Fibroblast of upper back skin (primary cell): ENCODE data around the gene ANKRD34C.

ENCODE experiments used
- DNase-seq: peaks from one replicate; pipeline ENCODE4 v3.0.0-alpha.2; 2013

Gene ANKRD34C

GRCh38 chr15:79282371-79283251 is at the start of gene ANKRD34C:
ANKRD34C (plus strand) TSS chr15:79282722; CDS start chr15:79293285, 10,563 bp downstream.
- no peak for DNase-seq

GRCh38 chr15:79233236-79233635 is 49.3 kb upstream of the ANKRD34C start:
- no peak for DNase-seq

DNA sequence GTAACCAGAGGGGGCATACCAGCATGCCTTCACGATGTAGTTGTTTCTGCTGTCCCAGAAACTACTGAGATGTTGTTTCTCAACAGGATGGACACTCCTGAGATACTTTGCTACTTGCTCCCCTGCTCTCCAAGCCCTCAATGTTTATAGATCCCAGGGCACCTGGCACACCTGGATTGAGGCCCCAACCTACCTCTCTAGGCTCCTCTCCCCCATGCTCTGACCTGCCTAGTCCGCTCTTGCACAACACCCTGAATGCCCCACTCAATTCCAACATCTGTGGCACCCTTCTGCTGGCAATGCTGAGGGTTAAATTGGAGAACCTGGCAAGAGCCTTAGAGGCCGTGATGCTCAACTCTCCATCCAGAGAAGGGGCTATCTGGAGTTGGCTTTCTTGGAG is 42.5 kb upstream of the ANKRD34C start:
- DNase-seq, result no peak

- DNase-seq, result peak; percentile 1
These were observed 38.8 kb upstream of the ANKRD34C start for GRCh38 chr15:79243723-79244122.

- DNase-seq, result no peak
These were observed 37.6 kb upstream of the ANKRD34C start for GRCh38 chr15:79244876-79245275.

DNA sequence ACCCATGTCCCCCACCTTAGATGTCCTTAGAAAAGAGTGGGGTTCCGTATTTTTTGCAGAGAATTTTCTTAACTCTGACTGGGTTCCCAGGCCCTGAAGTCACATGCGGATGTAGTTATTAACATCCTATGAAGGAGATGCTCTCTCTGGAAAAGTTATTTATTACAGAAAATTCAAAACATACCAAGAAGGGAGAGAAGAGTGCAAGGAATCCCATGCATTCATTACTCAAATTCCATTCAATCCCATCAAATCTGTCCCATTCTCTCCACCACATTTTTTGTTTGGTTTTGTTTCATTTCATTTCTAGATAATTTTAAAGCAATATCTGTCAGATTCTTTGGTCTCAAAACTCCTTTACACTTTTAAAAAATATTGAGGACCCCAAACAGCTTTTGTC is 34.3 kb upstream of the ANKRD34C start:
- peak; percentile 1 for DNase-seq

DNA sequence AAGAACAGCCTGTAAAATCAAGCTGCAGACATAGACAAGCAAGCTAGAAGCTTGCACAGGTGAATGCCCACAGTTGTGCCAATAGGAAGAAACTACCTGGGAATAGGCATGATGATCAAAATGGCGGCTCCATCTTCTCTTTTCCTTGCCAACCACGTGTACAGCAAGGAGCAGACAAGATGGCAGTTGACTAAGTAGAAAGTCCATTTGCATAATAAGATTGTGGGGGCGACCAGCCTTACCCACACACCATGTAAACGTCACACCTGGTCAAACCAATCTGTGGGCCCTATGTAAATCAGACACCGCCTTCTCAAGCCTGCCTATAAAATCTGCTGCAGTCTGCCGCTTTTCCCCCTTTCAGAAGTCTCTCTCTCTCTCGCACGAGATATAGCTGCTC is 25.1 kb upstream of the ANKRD34C start:
- DNase-seq, result no peak

- no peak for DNase-seq
These were observed 20.7 kb upstream of the ANKRD34C start for GRCh38 chr15:79261836-79262235.

DNA sequence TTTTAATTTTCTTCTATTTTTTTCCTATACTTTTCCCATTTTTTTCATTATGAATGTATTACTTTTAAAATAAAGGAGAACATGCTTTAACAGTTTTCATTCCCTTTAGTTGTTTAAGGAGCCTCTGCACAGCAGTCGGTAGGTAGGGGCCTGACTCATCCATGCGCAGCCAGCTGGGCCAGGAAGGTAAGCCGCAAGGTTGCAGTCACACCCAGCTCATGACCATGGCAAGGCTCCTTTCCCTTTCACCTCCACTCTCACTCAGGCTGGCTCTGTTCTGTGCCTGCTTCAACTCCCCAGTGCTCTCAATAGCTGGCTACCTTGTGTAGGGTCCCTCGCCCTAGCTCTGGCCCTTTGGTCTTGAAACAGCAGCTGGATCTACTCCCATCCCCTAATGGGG is 17.4 kb upstream of the ANKRD34C start:
- DNase-seq, result no peak

- DNase-seq, result no peak
These were observed 16.4 kb upstream of the ANKRD34C start for GRCh38 chr15:79265987-79266579.

- DNase-seq, result peak; percentile 40
These were observed 928 bp downstream of the ANKRD34C start for GRCh38 chr15:79283252-79284048.

- DNase-seq, result no peak
These were observed 8.2 kb downstream of the ANKRD34C start for GRCh38 chr15:79290642-79291275.

- DNase-seq, result no peak
These were observed 9.5 kb downstream of the ANKRD34C start for GRCh38 chr15:79292011-79292410.

DNA sequence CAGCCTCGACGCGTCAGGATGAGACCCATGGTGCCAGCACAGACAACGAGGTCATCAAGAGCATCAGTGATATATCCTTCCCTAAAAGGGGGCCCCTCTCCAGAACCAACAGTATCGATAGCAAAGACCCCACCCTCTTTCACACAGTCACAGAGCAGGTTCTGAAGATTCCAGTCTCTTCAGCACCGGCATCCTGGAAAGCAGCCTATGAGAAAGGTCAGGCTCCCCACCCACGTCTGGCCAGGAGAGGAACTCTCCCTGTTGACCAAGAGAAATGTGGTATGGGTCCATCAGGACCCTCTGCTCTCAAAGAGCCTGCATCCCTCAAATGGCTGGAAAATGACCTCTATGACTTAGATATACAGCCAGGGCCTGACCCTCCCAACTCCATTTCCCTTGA is 11.6 kb downstream of the ANKRD34C start:
- DNase-seq, result no peak

DNA sequence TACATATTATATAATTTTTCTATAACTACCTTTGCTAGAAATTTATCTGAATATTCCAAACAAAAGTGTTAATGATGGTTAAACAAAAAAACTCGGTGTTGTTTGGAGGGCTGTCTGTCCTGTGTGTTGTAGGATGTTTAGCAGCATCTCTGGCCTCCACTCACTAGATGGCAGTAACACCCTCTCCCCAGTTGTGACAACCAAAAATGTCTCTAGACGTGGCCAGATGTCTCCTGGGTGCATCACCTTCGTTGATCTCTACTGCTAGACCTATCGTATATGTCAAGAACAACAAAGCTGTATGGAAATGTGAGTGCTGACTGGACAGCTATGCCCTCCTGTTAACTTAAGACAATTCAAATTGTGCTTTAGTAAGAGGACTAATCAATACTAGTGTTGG is 14.1 kb downstream of the ANKRD34C start:
- no peak for DNase-seq

DNA sequence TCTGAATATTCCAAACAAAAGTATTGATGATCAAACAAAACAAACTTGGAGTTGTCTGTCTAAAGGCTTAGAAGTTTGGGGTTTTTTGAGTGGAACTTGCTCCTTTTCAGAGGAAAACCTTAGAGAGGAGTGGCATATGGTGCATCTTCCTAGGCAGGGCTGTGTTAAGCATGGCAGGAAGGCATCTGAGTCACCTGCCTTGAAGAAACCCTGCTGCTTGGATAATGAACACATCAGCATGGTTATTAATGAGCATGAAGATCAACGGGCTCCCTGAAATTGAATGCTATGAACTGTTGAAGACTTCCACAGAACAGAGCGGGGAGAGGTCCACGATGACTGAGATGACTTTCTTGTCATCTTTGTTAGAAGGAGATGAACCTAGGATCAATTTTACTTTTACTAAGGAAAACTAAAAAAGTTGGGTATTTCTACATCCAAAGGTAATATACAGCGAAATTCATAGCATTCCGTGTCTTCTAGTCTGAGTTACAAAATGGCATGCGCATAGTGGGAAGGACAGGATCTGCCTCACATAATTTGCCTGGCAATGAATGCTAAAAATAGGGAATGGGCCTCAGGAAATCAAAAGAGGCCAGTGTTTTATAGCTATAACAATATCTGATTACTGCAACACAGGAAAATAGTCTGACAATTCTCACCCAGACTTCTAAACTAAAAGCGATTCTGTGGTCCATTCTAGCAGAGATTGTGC is 16.8 kb downstream of the ANKRD34C start:
- no peak for DNase-seq

DNA sequence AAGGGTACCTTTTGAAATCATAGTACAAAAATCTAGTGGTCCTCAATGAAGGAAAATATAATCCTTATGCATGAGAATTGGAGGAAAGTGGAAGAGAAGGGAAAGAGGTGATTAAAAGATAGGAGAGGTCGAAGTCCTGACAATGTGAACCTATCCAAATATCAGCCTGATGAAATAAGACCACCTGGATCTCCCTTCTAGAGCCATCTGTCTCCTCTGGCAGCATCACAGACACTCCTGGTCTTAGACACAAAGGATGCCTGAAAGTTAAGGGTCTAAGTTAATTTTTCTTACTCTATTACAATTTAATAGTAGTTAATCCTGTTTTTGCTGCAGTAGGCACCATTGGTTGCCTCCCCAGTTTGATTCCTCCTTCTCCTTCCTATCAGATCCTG is 17.3 kb downstream of the ANKRD34C start:
- no peak for DNase-seq

DNA sequence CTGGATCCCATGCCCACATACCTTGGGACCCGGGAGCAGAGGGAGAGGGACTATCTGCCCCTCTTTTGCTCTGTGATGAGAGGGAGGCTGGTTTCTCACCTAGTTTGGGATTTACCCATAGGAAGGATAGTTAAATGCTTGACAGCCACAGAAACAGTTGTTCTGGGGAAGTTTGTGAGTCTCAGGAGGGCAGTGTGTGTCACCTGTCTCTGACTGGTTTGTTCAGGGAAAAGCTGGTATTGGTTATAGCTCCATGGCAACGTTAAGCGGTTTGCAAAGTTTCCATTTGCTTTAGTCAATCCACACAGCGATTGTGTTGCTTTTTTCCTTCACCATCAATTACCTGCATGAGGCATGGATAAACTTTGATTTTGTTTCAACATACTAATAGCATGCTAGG is 24.7 kb downstream of the ANKRD34C start:
- no peak for DNase-seq

DNA sequence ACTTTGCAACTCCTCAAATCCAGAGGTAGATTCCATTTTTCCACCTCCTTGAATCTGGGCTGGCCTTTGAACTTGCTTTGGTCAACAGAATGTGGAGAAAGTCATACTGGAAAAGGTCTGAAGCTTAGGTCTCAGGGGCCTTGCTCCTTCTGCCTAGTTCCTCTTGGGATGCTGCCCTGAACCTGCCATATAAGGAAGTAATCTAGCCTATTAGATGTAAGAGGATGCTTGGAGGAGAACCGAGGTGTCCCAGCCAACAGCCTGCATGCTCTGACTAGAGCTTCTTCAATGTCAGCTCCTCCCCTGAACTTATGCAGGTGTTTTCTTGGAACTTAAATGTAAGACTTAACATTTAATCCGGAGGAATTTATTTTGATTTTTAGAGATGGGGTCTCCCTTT is 26.4 kb downstream of the ANKRD34C start:
- no peak for DNase-seq

DNA sequence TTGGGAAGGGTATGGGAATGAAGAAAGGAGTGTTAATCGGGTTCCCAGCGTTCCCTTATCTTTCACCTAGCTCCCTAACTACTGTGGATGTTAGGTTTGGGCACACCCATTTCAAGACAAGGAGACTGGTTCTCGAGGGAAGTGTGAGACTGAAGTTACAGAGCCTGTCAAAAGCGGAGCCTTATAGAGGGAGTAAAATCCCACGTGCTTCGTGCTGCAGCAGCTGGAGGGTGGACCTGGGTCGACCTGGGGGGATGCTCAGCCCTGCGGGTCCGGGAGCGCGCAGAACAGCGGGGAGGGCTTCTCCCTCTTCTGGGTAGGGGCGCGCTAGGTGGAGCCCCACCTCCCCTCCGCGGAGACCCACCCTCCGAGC is 28.1 kb downstream of the ANKRD34C start:
- peak; percentile 37 for DNase-seq

DNA sequence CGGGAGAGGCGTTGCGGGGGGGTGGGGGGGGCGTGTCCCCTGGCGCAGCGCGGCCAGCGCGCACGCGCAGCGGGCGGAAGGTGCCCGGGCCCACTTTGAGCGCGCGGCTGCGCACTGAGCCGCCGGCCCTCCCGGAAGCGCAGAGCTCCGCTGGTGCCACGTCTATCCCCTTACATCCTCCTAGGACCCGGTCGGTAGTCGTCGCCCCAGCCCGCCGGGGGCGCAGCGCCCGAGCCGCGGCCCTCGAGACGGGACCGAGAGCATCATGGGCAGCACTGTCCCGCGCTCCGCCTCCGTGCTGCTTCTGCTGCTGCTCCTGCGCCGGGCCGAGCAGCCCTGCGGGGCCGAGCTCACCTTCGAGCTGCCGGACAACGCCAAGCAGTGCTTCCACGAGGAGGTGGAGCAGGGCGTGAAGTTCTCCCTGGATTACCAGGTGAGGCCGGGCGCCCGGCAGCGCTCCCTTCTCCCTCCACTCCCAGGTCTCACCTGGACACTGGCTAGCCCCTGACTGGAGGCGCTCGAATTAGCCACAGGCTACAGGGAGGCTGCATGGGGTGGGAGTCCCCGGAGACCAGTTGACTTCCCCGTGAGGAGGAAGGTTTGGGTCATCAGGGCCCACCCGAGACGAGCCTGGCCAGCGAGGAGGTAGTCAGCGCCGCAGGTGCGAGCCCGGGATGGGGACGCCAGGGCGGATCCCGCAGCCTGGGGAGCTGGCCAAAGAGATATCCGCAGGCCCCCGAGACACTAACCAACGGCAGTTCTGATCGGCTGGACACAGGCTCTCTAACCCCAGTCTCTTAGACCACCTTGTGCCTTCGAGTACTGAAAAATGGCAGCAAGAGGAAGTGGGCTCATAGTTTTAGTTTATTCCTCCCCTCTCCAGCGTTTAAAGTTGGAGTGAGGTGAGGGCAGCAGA is 28.7 kb downstream of the ANKRD34C start, which contains the start of gene TMED3:
Gene TMED3, plus strand, starts transcription at position 128 of the 916 bp plus-strand sequence. Its CDS starts 138 bp downstream, at position 266.
- DNase-seq, result peak; percentile 90
